Prostate gland (tissue), 2 donors: Measurements from ENCODE around the gene LRRC8A. TPM values are rescaled to one million over a fixed set of nuclear protein-coding genes. Genes with fewer than 3 reads are reported as not detected.

Source experiments
- DNase-seq: peaks from one replicate; pipeline ENCODE4 v3.0.0-alpha.2; 2019; ENCODE audit warnings: low spot score
- H3K27ac ChIP-seq, 2 donors: fragments of 200-600 bp; sonication (generic); 2 replicates each; pipeline ENCODE4 v1.5.1; 2017 to 2019
- H3K27me3 ChIP-seq: fragments of 200-600 bp; sonication (generic); replicated peaks from 2 replicates; pipeline ENCODE4 v1.5.1; 2019; ENCODE audit not compliant: insufficient read depth
- H3K36me3 ChIP-seq, 2 donors: fragments of 200-600 bp; sonication (generic); 1 replicate in 1 of 2; 2 replicates in 1 of 2; pipeline versions ENCODE4 v1.5.1 to v1.8.1; 2017 to 2019
- H3K4me1 ChIP-seq: fragments of 200-600 bp; sonication (generic); replicated peaks from 2 replicates; pipeline ENCODE4 v1.5.1; 2019
- H3K4me3 ChIP-seq, 2 donors: fragments of 200-600 bp; sonication (generic); 2 replicates each; pipeline ENCODE4 v1.5.1; 2017 to 2019
- H3K9me3 ChIP-seq: fragments of 200-600 bp; sonication (generic); 2 replicates; pipeline ENCODE4 v1.5.1; 2017
- CTCF ChIP-seq, 4 experiments: fragments of 200-600 bp in 2 of 4; fragments of 450-650 bp in 2 of 4; sonication (generic) in 2 of 4; IDR thresholded peaks; 1 replicate in 3 of 4; 2 replicates in 1 of 4; pipeline ENCODE4 v1.5.1; 2016 to 2019; ENCODE audit warnings: antibody characterized with exemption in 4 of 4, mild to moderate bottlenecking in 2 of 4, moderate library complexity in 2 of 4
- POLR2A ChIP-seq: fragments of 450-650 bp; IDR thresholded peaks from one replicate; pipeline ENCODE4 v1.6.1; 2016; ENCODE audit warnings: antibody characterized with exemption, mild to moderate bottlenecking
- POLR2AphosphoS5 ChIP-seq: sonication (generic); formaldehyde crosslinking; IDR thresholded peaks from one replicate; pipeline ENCODE4 v1.6.1; 2017; ENCODE audit warnings: antibody characterized with exemption
- WGBS: methylation state at CpG from one replicate; pipeline ENCODE4 v1.1.5; 2018; 5-methylcytosine and 5-hydroxymethylcytosine counted together
- intact Hi-C: fragments of 100-400 bp; cut with DNase I; formaldehyde crosslinking; loops from one replicate; pipeline ENCODE4 v1.14.2; 2022
- total RNA-seq, 2 donors: library from RNA; depleted of rRNA; stranded (reverse); fragments of >200 nt; gene quantifications; one replicate each; pipeline ENCODE4 v1.1.0, GENCODE V29; 2016

The LRRC8A gene
- total RNA-seq, 2 donors from 2014 or later, result 78.2 to 78.8 TPM

- H3K27ac ChIP-seq, result peak overlapping the region; percentile 69 to 70
- peaks cover 38% of the 10 kb centered on the region for H3K4me1 ChIP-seq
- no peak for TF ChIP-seq POLR2AphosphoS5
- no peak for TF ChIP-seq POLR2A
- no peak for TF ChIP-seq CTCF (IDR thresholded peaks at IDR 0.05)
- H3K36me3 ChIP-seq, result peaks cover 0 to 8% of the 10 kb centered on the region in 2 donors
- WGBS, result 79% methylated on average over 23 of the region's 23 CpGs
- no peaks in the 10 kb centered on the region for H3K9me3 ChIP-seq
- DNase-seq, result no peak
- H3K4me3 ChIP-seq, result no peak overlapping the region
- no peaks in the 10 kb centered on the region for H3K27me3 ChIP-seq
- intact Hi-C loops, result no loop called here
Measured at GRCh38 chr9:128913995-128914772, 32.3 kb downstream of the LRRC8A start.

- no peak for TF ChIP-seq CTCF (IDR thresholded peaks at IDR 0.05)
- no peak for TF ChIP-seq POLR2A
- no peak for TF ChIP-seq POLR2AphosphoS5
- H3K4me1 ChIP-seq, result peaks cover 46% of the 10 kb centered on the region
- no peak overlapping the region for H3K4me3 ChIP-seq
- no peaks in the 10 kb centered on the region for H3K36me3 ChIP-seq
- H3K27ac ChIP-seq, result peak overlapping the region; percentile 87 to 90
- H3K27me3 ChIP-seq, result no peaks in the 10 kb centered on the region
- 65% methylated on average over 18 of the region's 18 CpGs for WGBS
- intact Hi-C loops, result no loop called here
- peak; percentile 42 for DNase-seq
- no peaks in the 10 kb centered on the region for H3K9me3 ChIP-seq
Measured at GRCh38 chr9:128916204-128916603, 34.3 kb downstream of the LRRC8A start.

DNA sequence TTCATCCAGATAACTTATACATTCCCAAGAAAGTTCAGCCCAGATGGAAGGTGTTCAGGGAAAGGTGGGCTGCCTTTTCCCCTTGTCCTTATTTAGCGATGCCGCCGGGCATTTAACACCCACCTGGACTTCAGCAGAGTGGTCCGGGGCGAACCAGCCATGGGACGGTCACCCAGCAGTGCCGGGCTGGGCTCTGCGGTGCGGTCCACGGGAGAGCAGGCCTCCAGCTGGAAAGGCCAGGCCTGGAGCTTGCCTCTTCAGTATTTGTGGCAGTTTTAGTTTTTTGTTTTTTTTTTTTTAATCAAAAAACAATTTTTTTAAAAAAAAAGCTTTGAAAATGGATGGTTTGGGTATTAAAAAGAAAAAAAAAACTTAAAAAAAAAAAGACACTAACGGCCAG lies 34.8 kb downstream of the LRRC8A start:
- TF ChIP-seq POLR2AphosphoS5 (no peak), POLR2A (no peak), CTCF (IDR thresholded peaks at IDR 0.05) (no peak)
- no peaks in the 10 kb centered on the region for H3K36me3 ChIP-seq
- H3K9me3 ChIP-seq, result no peaks in the 10 kb centered on the region
- H3K4me3 ChIP-seq, result no peak overlapping the region
- H3K4me1 ChIP-seq, result peaks cover 45% of the 10 kb centered on the region
- peak overlapping the region; percentile 87 to 90 for H3K27ac ChIP-seq
- no peak for DNase-seq
- no peaks in the 10 kb centered on the region for H3K27me3 ChIP-seq
- 73% methylated on average over 11 of the region's 11 CpGs for WGBS
- intact Hi-C loops, result no loop called here

DNA sequence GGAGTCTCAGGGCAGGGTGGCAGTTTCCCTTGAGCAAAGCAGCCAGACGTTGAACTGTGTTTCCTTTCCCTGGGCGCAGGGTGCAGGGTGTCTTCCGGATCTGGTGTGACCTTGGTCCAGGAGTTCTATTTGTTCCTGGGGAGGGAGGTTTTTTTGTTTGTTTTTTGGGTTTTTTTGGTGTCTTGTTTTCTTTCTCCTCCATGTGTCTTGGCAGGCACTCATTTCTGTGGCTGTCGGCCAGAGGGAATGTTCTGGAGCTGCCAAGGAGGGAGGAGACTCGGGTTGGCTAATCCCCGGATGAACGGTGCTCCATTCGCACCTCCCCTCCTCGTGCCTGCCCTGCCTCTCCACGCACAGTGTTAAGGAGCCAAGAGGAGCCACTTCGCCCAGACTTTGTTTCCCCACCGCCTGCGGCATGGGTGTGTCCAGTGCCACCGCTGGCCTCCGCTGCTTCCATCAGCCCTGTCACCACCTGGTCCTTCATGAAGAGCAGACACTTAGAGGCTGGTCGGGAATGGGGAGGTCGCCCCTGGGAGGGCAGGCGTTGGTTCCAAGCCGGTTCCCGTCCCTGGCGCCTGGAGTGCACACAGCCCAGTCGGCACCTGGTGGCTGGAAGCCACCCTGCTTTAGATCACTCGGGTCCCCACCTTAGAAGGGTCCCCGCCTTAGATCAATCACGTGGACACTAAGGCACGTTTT lies 35.4 kb downstream of the LRRC8A start:
- 40% methylated on average over 26 of the region's 26 CpGs for WGBS
- peak overlapping the region; percentile 87 to 90 for H3K27ac ChIP-seq
- no peaks in the 10 kb centered on the region for H3K36me3 ChIP-seq
- TF ChIP-seq POLR2A (peak; percentile 34), POLR2AphosphoS5 (peak; percentile 95), CTCF (IDR thresholded peaks at IDR 0.05) (no peak)
- intact Hi-C loops, result no loop called here
- H3K9me3 ChIP-seq, result no peaks in the 10 kb centered on the region
- H3K4me1 ChIP-seq, result peaks cover 41% of the 10 kb centered on the region
- DNase-seq, result peak; percentile 89
- no peaks in the 10 kb centered on the region for H3K27me3 ChIP-seq
- no peak overlapping the region for H3K4me3 ChIP-seq
